GM19240 (cell line): ENCODE results near the gene EPC2.
"Not testable (repeated sequence)": the region's sequence is repeated elsewhere in the genome, so short reads cannot be mapped to it uniquely, and the experiment has no call there.

Source experiments
- DNase-seq: peaks from one replicate; pipeline ENCODE4 v3.0.0; 2011; ENCODE audit warnings: low spot score; ENCODE audit not compliant: insufficient read length

The EPC2 gene

GRCh38 chr2:148642112-148642744, 2.3 kb upstream of the EPC2 start:
- DNase-seq: no peak

GRCh38 chr2:148642891-148643416, 1.6 kb upstream of the EPC2 start:
- no peak for DNase-seq

- no peak for DNase-seq
Observed at GRCh38 chr2:148643421-148643820, 1.1 kb upstream of the EPC2 start.

- no peak for DNase-seq
Observed at GRCh38 chr2:148644883-148645538, 460 bp downstream of the EPC2 start.

DNA sequence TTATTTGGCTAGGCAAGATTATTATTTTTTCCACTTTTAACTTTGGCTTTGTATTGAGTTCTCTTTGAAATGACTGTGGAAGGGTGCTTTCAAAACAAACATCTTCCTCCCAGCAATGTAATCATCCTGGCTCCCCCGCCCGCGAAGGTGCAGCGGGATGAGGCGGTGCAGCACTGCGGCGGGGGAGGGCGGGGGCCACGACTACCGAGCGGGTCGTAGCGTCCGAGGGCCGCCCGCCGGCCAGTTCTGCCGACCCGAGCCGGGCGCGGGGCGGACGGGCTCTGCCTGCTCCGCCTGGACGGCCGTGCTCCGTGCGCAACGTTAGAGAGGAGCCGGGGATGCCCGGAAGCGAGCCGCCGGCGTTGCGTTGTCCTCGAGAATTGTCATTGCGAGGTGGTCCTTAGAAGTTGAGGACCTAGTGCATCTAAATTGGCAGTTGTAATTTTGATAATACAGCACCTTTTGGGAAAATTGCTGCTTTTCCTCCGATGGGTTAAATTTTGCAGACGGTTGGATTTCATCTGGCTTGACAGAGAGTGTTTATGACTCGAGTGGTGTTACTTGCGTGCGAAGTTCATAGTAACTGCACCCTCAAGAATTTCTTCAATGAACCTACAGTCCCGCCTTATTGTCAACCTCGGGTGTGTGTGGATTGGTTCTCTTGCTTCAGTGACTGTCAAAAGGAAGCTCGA, 1.1 kb downstream of the EPC2 start:
- DNase-seq: no peak

DNA sequence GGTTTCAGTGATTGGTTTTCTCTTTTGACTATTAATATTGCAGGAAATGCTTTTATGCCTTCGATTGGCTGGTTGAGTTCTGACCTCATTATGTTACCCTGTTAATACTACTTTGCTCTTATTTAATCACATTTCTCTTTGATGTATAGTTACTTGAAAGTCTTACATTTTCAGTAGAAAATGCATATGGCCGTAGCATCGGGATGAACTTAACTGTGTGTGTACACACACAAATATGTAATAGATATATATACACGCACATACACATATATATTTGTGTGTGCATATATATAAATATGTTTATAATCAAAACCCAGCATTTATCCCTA, 1.6 kb downstream of the EPC2 start:
- DNase-seq: no peak

DNA sequence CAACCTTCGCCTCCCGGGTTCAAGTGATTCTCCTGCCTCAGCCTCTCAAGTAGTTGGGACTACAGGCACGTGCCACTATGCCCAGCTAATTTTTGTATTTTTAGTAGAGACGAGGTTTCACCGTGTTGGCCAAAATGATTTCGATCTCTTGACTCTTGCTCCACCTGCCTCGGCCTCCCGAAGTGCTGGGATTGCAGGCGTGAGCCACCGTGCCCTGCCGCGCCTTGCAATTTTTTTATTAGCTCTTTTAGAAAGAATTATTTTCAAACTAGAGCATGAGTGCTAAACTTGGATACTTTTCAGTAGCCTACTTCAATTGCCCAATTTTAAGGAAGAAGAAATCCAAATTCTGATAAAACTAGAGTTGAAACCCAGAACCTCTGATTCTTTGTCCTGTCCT, 3.2 kb downstream of the EPC2 start:
- not testable (repeated sequence) for DNase-seq

- no peak for DNase-seq
Observed at GRCh38 chr2:148649936-148650335, 5.4 kb downstream of the EPC2 start.

DNA sequence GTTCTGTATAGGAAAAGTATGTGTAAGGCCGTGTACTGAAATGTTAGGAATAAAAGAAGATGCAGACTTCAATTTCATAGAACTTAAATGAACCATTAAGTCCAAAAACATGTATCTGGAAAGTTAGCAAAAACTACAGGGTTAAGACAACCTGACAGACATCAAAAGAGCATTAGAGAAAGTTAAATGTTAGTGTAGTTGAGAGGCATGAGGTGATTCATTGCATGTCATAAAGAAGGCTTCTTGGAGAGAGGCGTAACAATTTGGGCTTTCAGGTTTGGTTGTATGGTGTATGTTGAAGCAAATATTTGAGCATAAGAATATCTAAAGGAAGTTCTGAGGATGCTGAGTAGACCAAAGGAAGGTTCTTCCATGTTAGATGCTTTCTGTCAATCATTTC, 6.3 kb downstream of the EPC2 start:
- DNase-seq: no peak

- DNase-seq: no peak
Observed at GRCh38 chr2:148651972-148652371, 7.4 kb downstream of the EPC2 start.

DNA sequence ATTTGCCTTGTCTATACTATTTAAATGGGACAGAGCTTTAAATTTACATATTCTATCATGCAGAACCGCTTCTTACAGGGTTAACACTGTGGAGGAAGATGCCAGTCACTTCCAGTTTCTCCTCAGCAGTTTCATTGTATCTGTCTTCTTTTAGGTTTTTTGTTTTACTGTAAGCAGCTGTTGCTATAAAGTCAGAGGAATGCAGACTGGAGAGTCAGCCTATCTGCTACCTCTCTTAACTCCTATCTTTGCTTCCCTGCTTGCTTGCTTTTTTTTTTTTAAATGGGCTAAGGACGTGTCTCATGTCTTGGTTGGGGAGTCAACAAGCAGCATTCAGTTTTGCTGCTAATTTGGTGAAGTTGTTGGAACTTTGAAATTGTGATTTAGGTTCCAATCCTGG, 8.9 kb downstream of the EPC2 start:
- no peak for DNase-seq

DNA sequence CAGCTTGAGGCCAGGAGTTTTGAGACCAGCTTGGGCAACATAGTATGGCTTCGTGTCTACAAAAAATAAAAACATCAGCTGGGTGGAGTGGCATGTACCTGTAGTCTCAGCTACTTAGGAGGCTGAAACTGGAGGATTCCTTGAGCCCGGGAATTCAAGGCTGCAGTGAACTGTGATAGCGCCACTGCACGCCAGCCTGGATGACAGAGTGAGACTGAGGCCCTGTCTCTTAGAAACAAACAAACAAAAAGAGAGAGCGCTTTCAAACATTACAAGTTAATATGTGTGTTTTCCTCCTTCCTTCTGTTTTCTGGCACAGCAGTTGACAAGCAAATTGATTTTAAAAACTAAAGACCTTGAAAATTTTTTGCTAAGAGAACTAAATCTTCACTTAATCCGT, 9.9 kb downstream of the EPC2 start:
- no peak for DNase-seq

GRCh38 chr2:148656516-148656915, 12.0 kb downstream of the EPC2 start:
- DNase-seq: no peak

- no peak for DNase-seq
Observed at GRCh38 chr2:148658807-148659722, 14.5 kb downstream of the EPC2 start.

- DNase-seq: no peak
Observed at GRCh38 chr2:148660999-148661398, 16.4 kb downstream of the EPC2 start.

GRCh38 chr2:148662332-148662731, 17.8 kb downstream of the EPC2 start:
- DNase-seq: not testable (repeated sequence)

DNA sequence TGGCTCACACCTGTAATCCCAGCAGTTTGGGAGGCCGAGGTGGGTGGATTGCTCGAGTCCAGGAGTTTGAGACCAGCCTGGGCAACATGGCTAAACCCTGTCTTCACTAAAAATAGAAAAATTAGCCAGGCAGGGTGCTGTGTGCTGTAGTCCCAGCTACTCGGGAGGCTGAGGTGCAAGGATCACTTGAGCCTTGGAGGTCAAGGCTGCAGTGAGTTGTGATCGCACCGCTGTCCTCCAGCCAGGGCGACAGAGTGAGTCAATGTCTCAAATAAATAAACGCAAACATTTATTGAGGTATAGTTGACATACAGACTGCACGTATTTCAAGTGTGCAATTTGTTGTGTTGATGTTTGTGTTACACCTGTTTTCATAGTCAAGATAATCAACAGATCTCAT, 19.7 kb downstream of the EPC2 start:
- no peak for DNase-seq

GRCh38 chr2:148666555-148666954, 22.0 kb downstream of the EPC2 start:
- DNase-seq: no peak

DNA sequence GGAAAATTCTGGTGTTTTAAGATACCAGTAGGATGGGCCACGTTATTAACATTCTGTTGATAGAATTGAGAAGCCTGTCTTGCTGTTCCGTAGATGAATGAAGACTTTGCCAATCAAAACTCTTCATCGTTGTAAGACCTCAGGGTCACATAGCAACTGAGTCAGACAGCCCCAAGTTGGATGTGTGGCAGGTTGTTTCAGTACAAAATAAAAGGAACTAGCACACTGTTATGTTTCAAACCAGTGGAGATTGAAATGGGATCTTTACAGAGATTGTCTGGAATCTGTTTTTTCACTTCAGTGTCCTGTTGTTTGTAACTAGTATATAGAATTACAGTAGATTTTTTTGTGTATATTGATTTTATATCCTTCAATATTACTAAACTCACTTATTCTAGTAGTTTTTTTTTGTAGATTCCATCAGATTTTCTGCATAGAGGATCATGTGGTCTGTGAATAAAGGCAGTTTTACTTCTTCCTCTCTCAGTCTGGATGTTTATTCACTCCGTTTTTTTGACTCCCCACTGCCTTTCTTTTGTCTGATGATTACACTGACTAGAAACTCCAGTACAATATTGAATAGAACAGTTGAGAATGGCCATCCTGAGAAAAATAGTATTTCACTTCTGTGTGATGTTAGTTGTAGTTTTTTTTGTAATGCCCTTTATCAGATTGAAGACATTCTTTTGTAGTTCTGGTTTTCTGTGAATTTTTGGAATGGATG, 22.7 kb downstream of the EPC2 start:
- DNase-seq: no peak

GRCh38 chr2:148670773-148671172, 26.2 kb downstream of the EPC2 start:
- DNase-seq: no peak
